ENCODE results near the gene MFSD2B.

Gene MFSD2B

DNA sequence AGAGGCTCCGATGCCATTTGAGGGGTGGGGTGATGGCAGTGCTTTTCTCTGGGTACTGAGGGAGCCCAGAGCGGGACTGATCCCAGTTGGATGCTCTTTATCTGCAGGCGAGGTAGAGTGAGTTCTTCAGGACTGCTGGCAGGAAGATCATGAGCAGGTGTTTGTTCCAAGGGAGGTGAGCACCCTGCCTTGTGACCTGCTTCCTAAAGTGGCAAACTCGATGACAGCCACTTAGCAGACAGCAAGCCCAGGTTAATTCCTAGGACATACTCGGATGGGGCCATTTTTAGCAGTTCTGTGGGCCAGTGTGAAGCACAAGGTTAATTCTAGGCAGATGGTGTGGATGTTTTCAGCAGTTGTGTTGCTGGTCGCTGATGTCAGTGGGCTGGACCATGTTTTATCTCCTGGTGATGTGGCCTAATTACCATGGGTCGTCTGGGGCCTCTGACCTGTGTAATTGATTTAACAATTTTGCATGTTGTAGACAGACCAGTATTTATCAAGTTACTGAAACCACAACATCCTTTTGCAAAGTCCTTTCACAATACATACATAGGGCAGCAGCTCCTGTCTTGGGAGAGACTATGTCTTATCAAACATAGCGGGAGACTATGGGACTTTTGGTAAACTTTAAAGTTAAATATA lies 44.6 kb downstream of the MFSD2B start:
- DNase-seq: no peak

DNA sequence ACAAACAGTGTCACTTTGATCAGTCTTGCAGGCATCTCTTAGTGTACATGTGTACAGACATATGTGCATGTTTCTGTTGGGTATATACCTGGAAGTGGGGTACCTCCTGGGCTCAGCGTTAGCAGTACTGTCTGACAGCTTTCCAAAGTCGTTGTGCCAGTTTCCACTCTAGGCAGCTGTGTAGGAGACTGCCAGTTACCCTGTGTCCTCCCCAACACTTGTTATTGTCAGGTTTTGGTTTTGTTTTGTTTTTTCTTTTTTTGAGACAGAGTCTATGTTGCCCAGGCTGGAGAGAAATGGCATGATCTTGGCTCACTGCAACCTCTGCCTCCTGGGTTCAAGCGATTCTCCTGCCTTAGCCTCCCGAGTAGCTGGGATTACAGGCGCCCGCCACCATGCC lies 45.9 kb downstream of the MFSD2B start:
- DNase-seq: no peak

DNA sequence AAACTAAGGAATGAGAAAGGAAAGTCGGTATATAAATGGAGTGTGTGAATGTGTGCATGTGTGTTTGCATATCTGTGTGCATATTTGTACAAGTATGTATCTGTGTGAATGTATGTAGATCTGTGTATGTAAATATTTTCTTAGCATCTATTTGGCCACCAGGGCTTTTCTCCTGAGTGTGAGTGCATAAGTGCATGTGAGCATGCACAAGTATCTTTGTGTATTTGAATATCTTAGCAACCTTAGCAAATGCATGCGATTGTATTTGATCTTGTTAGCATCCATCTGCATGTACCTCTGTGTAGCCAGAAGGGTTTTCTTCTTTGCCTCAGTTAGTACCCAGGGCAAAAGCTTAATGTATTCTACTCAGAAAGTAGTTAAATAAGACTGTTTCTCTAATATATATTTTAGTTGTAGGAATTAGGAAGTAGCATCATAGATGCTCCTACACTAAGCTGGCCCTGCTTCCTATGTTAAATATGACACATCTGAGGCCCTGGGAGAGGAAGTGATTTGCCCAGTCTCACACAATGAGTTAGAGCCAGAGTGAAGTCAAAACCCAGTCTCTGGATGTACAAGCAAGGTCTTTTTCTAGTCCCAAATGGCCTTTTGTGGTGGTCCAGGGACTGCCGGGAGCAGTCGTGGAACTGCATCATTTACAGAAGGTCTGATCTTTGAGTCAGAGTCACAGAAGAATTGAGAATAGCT lies 48.8 kb downstream of the MFSD2B start:
- no peak for DNase-seq

DNA sequence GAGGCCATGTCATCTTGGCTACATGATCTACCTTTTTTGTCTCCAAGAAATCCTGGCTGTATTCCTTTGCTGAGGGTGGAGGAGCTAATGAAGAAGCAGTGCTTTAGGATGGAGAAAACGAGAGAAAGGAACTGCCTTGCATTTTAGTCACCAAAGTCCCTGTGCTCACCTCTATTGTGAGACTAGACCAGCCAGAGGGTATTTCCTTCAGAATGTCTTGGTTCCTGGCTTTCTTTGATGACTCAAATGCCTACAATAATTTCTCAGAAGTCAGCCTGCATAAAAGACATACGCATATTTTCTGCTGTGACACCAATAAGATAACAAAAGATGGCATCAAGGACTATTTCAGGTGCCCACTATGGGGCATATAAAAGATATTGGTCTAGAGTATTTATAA lies 55.5 kb downstream of the MFSD2B start:
- no peak for DNase-seq

DNA sequence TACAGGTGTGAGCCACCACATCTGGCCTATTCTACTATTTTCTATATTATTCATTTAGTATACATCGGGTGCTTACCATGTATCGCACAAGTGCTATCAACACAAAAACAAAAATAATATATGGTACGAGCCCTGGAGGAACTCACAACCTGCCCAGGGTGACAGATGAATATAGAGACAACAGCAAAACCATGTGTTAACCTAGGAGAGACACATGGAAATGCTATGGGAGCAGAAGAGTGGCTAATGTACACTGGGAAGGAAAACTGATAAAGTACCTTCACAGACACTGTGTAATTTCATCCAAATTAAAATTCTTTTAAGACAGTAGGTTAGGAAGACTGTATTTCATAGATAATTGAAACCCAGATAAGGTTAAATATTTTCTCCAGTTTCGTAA lies 62.4 kb downstream of the MFSD2B start:
- no peak for DNase-seq

DNA sequence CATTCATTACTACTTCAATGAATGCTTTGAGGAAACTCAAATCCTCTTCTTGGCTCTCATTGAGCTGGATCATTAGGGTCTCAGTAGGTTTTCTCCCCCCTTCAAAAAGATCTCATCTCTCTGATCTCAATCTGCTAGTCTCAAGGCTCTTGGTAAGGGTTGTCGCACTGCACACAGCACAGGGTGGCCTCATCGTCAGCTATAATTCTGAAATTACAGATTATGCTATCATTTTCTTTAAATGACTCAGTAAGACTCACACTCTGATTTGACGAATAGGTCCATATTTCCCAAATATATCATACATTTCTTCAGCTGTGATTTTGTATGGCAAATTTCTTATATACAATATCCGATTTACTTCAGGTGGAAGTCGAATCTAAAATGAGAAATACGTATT lies 63.9 kb downstream of the MFSD2B start:
- no peak for DNase-seq

DNA sequence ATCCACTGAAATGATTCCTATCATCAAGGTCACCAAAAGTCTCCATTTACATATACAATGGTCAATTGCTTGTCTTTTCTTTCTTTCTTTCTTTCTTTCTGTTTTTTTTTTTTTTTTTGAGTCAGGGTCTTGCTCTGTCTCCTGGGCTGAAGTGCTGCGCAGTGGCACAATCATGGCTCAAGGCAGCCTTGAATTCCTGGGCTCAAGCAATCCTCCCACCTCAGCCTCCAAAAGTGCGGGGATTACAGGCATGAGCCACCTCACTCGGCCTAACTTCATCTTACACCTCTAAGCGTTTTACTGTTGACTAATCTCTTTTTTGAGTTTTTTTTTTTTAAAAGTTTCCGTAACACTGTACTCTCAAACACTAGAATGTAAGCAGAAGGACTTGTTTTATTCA lies 65.4 kb downstream of the MFSD2B start:
- DNase-seq: no peak
